Ovary (tissue), 9 donors: ENCODE measurements around the gene CLBA1. TPM values are rescaled to one million over a fixed set of nuclear protein-coding genes. Genes with fewer than 3 reads are reported as not detected.

Experiments
- DNase-seq, 5 donors: peaks; one replicate each; pipeline ENCODE4 v3.0.0-alpha.2; 2019 to 2020
- H3K27ac ChIP-seq, 2 donors: fragments of 200-600 bp; one replicate each; pipeline versions ENCODE4 v1.5.1 to v1.8.0; 2019 to 2022
- H3K27me3 ChIP-seq: fragments of 200-600 bp; one replicate; pipeline ENCODE4 v1.8.0; 2022
- H3K36me3 ChIP-seq: fragments of 200-600 bp; sonication (generic); one replicate; pipeline ENCODE4 v1.5.1; 2019
- H3K4me1 ChIP-seq: one replicate; pipeline ENCODE4 v1.8.1; 2013; ENCODE audit warnings: mild to moderate bottlenecking, moderate library complexity; ENCODE audit not compliant: insufficient read depth
- H3K4me3 ChIP-seq: fragments of 200-600 bp; sonication (generic); one replicate; pipeline ENCODE4 v1.5.1; 2017
- H3K9me3 ChIP-seq, 2 donors: fragments of 200-600 bp in 1 of 2; sonication (generic) in 1 of 2; one replicate each; pipeline versions ENCODE4 v1.5.1 to v1.8.1; 2013 to 2019; ENCODE audit warnings: mild to moderate bottlenecking in 1 of 2, moderate library complexity in 1 of 2
- CTCF ChIP-seq, 3 donors: fragments of 450-650 bp in 2 of 3; fragments of 200-600 bp in 1 of 3; IDR thresholded peaks; one replicate each; pipeline versions ENCODE4 v1.5.1 to v1.8.0; 2016 to 2022; ENCODE audit warnings: antibody characterized with exemption in 3 of 3, mild to moderate bottlenecking in 1 of 3
- EP300 ChIP-seq: sonication (generic); formaldehyde crosslinking; IDR thresholded peaks from one replicate; pipeline ENCODE4 v1.6.1; 2017; ENCODE audit warnings: antibody characterized with exemption
- POLR2A ChIP-seq: fragments of 450-650 bp; IDR thresholded peaks from one replicate; pipeline ENCODE4 v1.6.1; 2017; ENCODE audit warnings: antibody characterized with exemption, mild to moderate bottlenecking, moderate library complexity
- WGBS, 3 donors: extraction: QIAGEN DNeasy Blood & Tissue Kit in 1 of 3; methylation state at CpG; one replicate each; pipeline versions ENCODE4 v1.1.5 to v1.1.7; 2013 to 2017; 5-methylcytosine and 5-hydroxymethylcytosine counted together
- intact Hi-C, 4 donors: fragments of 100-400 bp; cut with DNase I; formaldehyde crosslinking; loops; one replicate each; pipeline versions ENCODE4 v1.11.0 to v1.15.1; 2022 to 2023
- polyA plus RNA-seq, 2 donors: library from polyadenylated mRNA; stranded (reverse); fragments of 200-250 nt in 1 of 2; fragments of 350-450 nt in 1 of 2; fragmentation: Illumina TruSeq in 1 of 2; extraction: RNeasy Lipid Tissue Mini Kit (QIAGEN cat#74804) in 1 of 2; gene quantifications; one replicate each; pipeline ENCODE4 v1.2.3, GENCODE V29; 2013 to 2014
- total RNA-seq, 7 donors: library from RNA; depleted of rRNA in 2 of 7; stranded (reverse); fragments of >200 nt in 2 of 7; fragmentation: NEBNext Ultra II Directional in 3 of 7; extraction: Animal tissue kit (Norgen Biotek cat#: 25700) in 3 of 7; gene quantifications; one replicate each; pipeline versions ENCODE4 v1.1.0 to v1.2.4, GENCODE V29; 2016 to 2023
- donor health status: DM: no; HTN: no; CAD: no; lungs with moderate emphysema.
- donor health status: DM: no; HTN: no; CAD: no.
- donor health status: Bipolar disorder and iron deficiency.
- donor health status: DM: yes; HTN: yes; CAD: no.
- donor health status: DM: no; HTN: no; CAD: no.
- donor health status: DM: yes; HTN: yes; CAD: no.

The CLBA1 gene
- total and polyA plus RNA-seq, 9 donors = 3.5 to 15.7 (median 6.7) TPM

DNA sequence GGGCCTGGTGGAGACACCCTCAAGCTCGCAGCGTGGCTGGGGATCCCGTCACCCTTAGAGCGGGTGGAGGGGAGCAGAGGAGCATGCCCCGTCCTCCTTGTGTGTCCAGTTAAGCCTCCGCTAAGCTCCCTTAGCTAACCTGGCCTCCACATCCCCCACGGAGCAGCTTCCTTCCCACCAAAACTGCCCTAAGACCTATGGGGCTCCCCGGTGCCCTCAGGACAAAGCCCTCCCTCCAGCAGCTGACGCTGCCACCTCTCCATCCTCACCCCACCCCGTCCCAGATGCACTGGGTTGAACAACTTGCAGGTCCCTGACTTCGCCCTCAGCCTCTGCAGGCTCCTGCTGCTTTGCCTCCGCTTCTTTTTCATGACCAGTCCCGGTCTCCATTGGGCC lies 11.4 kb upstream of the CLBA1 start:
- H3K4me3 ChIP-seq = no peak overlapping the region
- H3K9me3 ChIP-seq = no peaks in the 10 kb centered on the region
- no peaks in the 10 kb centered on the region for H3K36me3 ChIP-seq
- WGBS, 3 donors = 17 to 28% (median 23%) methylated on average over 13 of the region's 13 CpGs
- H3K27me3 ChIP-seq = no peaks in the 10 kb centered on the region
- peak overlapping the region in 1 of 2 donors; percentile 50 for H3K27ac ChIP-seq
- TF ChIP-seq CTCF (IDR thresholded peaks at IDR 0.05) (no peak), EP300 (no peak), POLR2A (no peak)
- peak in 1 of 5 donors; percentile 17 for DNase-seq
- peaks cover 30% of the 10 kb centered on the region for H3K4me1 ChIP-seq
- intact Hi-C loops = loop anchor here in 1 of 4 donors (10.0 kb wide), 1 partner anchor 71 kb away; no protein-coding TSS in a partner anchor

- intact Hi-C loops = loop anchor here in 2 of 4 donors (5.0 to 10.0 kb wide), 2 partner anchors 70 to 72 kb away; no protein-coding TSS in a partner anchor
- no peaks in the 10 kb centered on the region for H3K27me3 ChIP-seq
- TF ChIP-seq EP300 = no peak
- no peak for TF ChIP-seq POLR2A
- TF ChIP-seq CTCF (IDR thresholded peaks at IDR 0.05) = no peak
- no peak overlapping the region for H3K27ac ChIP-seq
- peaks cover 29% of the 10 kb centered on the region for H3K4me1 ChIP-seq
- peak in 3 of 5 donors; percentile 20 to 38 (median 24) for DNase-seq
- WGBS, 3 donors = 76 to 89% (median 85%) methylated on average over 13 to 14 of the region's 14 CpGs
- H3K9me3 ChIP-seq = no peaks in the 10 kb centered on the region
- H3K36me3 ChIP-seq = no peaks in the 10 kb centered on the region
- no peak overlapping the region for H3K4me3 ChIP-seq
Observed at GRCh38 chr14:104974665-104975390, 10.8 kb upstream of the CLBA1 start.

GRCh38 chr14:104975481-104976197 lies 9.9 kb upstream of the CLBA1 start:
- peak in 3 of 5 donors; percentile 16 to 37 (median 34) for DNase-seq
- intact Hi-C loops = loop anchor here in 2 of 4 donors (5.0 to 10.0 kb wide), 2 partner anchors 69 to 72 kb away; no protein-coding TSS in a partner anchor
- Histone ChIP-seq H3K27me3 (no peaks in the 10 kb centered on the region), H3K4me3 (no peak overlapping the region), H3K36me3 (no peaks in the 10 kb centered on the region), H3K4me1 (peaks cover 29% of the 10 kb centered on the region), H3K9me3 (no peaks in the 10 kb centered on the region), H3K27ac (no peak overlapping the region)
- TF ChIP-seq CTCF (IDR thresholded peaks at IDR 0.05) (no peak), POLR2A (no peak), EP300 (no peak)
- 36 to 45% (median 38%) methylated on average over 10 to 21 of the region's 21 CpGs for WGBS, 3 donors

DNA sequence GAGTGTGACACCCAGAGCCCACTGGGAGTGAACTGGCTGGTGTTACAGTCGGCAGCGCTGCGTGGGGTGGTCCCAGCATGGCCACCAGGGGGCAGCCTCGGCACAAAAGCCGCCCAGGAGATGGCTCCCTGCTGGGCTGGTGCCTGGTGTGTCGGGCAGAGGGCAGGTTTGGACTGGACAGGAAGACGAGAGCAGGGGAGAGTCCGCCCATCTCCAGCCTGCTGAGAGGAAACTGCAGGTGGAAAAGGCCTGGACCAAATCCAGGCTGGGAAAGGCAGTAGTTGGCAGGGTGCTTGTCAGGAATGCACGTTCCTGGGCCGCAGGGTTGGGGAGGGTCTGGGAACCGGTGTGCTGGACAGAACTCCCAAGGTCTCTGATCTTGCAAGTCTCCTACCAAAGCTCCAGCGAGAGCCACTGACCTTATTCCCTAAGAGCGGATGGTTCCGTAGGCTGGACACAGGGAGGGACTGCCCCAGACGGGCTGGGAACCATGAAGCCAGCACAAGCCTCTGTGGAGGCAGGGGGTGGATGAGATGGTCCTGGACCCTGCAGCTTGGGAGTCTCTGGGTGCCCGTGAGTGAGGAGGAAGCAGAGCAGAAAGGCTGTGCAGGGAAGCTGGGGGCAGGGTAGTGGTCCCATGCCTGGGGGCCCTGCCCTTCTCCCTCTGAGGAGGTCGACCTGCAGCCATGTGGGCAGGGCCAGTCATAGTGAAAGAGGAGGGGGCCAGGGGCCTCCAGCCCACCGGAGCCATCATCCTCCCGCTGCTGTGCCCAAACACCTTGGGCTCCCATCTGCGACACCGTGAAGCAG lies 9.2 kb upstream of the CLBA1 start:
- DNase-seq = peak; percentile 61 to 83 (median 74)
- no peak for TF ChIP-seq EP300
- no peak for TF ChIP-seq POLR2A
- TF ChIP-seq CTCF (IDR thresholded peaks at IDR 0.05) = peak; percentile 42 to 65 (median 60)
- Histone ChIP-seq H3K27ac (no peak overlapping the region), H3K9me3 (no peaks in the 10 kb centered on the region), H3K27me3 (no peaks in the 10 kb centered on the region), H3K4me1 (peaks cover 29% of the 10 kb centered on the region), H3K36me3 (no peaks in the 10 kb centered on the region), H3K4me3 (no peak overlapping the region)
- intact Hi-C loops = loop anchor here in 2 of 4 donors (5.0 to 10.0 kb wide), 2 partner anchors 68 to 71 kb away; no protein-coding TSS in a partner anchor
- WGBS, 3 donors = 28 to 43% (median 35%) methylated on average over 21 of the region's 21 CpGs
